ENCODE results near the gene ZCCHC4.
"Not testable (repeated sequence)": the region's sequence is repeated elsewhere in the genome, so short reads cannot be mapped to it uniquely, and the experiment has no call there.

ZCCHC4 gene

GRCh38 chr4:25321703-25322102 lies 9.1 kb downstream of the ZCCHC4 start:
- no peak for DNase-seq

GRCh38 chr4:25328463-25328862 lies 15.9 kb downstream of the ZCCHC4 start:
- not testable (repeated sequence) for DNase-seq

GRCh38 chr4:25330335-25330734 lies 17.8 kb downstream of the ZCCHC4 start:
- DNase-seq = no peak

GRCh38 chr4:25330905-25331808 lies 18.6 kb downstream of the ZCCHC4 start:
- DNase-seq = no peak

- no peak for DNase-seq
These were observed 31.1 kb downstream of the ZCCHC4 start for GRCh38 chr4:25343671-25344070.

GRCh38 chr4:25345744-25346143 lies 33.2 kb downstream of the ZCCHC4 start:
- DNase-seq = no peak

GRCh38 chr4:25346913-25347312 lies 34.3 kb downstream of the ZCCHC4 start:
- no peak for DNase-seq

GRCh38 chr4:25347473-25347872 lies 34.9 kb downstream of the ZCCHC4 start:
- DNase-seq = no peak

- DNase-seq = no peak
These were observed 35.4 kb downstream of the ZCCHC4 start for GRCh38 chr4:25347971-25348370.

- no peak for DNase-seq
These were observed 38.0 kb downstream of the ZCCHC4 start for GRCh38 chr4:25350561-25350960.

- no peak for DNase-seq
These were observed 39.3 kb downstream of the ZCCHC4 start for GRCh38 chr4:25351777-25352416.

- DNase-seq = no peak
These were observed 43.5 kb downstream of the ZCCHC4 start for GRCh38 chr4:25356068-25356467.

GRCh38 chr4:25358515-25359275 lies 46.1 kb downstream of the ZCCHC4 start:
- DNase-seq = no peak

GRCh38 chr4:25361253-25361652 lies 48.7 kb downstream of the ZCCHC4 start:
- no peak for DNase-seq

GRCh38 chr4:25367004-25367621 lies 54.5 kb downstream of the ZCCHC4 start:
- no peak for DNase-seq

- DNase-seq = no peak
These were observed 55.3 kb downstream of the ZCCHC4 start for GRCh38 chr4:25367877-25368276.

GRCh38 chr4:25368315-25368714 lies 55.7 kb downstream of the ZCCHC4 start:
- no peak for DNase-seq

- no peak for DNase-seq
These were observed 57.7 kb downstream of the ZCCHC4 start for GRCh38 chr4:25370242-25370641.

- not testable (repeated sequence) for DNase-seq
These were observed 60.0 kb downstream of the ZCCHC4 start for GRCh38 chr4:25372549-25372948.

- peak; percentile 92 for DNase-seq
These were observed 64.4 kb downstream of the ZCCHC4 start, which contains the start of gene ANAPC4 for GRCh38 chr4:25376754-25377571. TSS of gene ANAPC4 (plus strand) at chr4:25377263. CDS start at chr4:25377428, 165 bp downstream.

GRCh38 chr4:25377572-25378436 lies 65.2 kb downstream of the ZCCHC4 start:
- no peak for DNase-seq
